Left renal pelvis (tissue), 4 donors: ENCODE results near the gene KLF9. TPM values are rescaled to one million over a fixed set of nuclear protein-coding genes. Genes with fewer than 3 reads are reported as not detected.
"Not testable (repeated sequence)": the region's sequence is repeated elsewhere in the genome, so short reads cannot be mapped to it uniquely, and the experiment has no call there.

Experiments
- DNase-seq, 4 donors: peaks; one replicate each; pipeline ENCODE4 v3.0.0-alpha.2; 2013; ENCODE audit warnings: low read depth in 4 of 4, low spot score in 3 of 4
- polyA plus RNA-seq, 4 donors: library from polyadenylated mRNA; unstranded; fragments of 120-200 nt; gene quantifications; one replicate each; pipeline ENCODE4 v1.2.1, GENCODE V29; 2013; ENCODE audit not compliant: insufficient read length in 4 of 4

The KLF9 gene
- polyA plus RNA-seq, 4 donors: 7.3 to 9.8 (median 8.3) TPM

DNA sequence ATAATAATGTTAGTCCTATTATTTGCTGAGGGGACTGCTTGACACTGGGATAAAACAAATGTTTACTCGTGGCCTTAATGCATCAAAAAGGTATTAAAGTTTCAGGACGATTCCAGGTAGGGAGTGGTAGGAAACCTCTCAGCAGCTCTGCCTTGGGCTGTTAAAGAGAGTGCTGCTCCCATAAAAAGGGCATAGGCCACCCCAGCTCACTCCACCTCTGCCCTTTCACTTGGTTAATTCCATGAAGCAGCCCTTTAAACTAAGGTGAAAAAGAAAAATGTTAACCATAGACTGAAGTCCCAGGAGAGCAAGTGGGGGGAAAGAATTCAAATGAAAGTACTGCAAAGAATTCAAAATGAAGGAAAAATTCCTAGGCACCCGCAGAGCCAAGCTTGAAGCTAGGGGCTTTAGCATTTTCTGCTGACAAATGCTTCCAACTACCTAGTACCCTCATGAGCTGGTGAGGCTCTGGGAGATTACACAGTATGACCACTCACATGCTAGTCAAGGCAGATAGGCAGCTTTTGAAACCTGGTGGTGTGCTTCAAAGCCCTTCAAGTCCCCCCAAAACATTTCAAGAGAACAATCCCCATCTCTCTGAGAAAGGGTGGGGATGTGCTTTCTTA is 8.5 kb downstream of the KLF9 start:
- no peak for DNase-seq

GRCh38 chr9:70404261-70404660 is 10.2 kb downstream of the KLF9 start:
- no peak for DNase-seq

DNA sequence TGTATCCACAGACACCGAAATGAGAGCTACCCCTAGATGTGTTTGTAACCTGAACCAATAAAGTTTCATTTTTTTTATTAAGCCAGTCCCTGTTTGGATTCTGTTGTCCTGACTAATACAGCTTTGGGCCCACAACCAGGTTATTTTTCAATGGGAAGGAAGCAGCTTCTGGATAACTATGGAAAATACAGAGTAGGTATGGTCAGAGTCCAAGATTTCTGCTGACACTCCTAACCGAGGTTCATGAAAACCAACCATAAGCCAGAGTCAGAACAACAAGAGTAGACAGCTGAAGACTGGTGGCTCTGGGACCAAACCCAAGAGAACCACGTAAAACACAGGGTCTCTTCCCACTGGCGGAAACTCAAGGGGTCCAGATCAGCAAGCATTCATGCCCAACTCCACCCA is 10.8 kb downstream of the KLF9 start:
- DNase-seq: no peak

DNA sequence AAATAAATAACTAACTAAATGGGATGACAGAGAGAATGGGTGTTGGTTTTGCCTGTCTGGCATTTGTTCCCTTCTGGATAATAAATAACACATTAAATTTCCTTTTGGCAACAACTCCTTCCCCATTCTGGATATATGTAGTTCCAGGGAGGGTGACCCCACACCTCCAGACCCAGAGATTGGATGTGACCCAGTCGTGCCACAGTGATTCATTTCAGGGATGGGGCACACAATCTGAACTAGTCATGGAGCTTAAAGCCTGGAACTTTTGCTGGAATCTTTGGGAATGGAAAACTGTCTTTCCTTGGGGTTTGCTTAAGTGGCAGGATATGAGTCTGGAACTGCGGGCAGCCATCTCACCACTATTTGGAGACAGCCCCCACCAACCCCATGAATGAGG is 11.3 kb downstream of the KLF9 start:
- DNase-seq: no peak

- no peak for DNase-seq
Observed at GRCh38 chr9:70402213-70402612, 12.2 kb downstream of the KLF9 start.

GRCh38 chr9:70401241-70401640 is 13.2 kb downstream of the KLF9 start:
- DNase-seq: not testable (repeated sequence)

DNA sequence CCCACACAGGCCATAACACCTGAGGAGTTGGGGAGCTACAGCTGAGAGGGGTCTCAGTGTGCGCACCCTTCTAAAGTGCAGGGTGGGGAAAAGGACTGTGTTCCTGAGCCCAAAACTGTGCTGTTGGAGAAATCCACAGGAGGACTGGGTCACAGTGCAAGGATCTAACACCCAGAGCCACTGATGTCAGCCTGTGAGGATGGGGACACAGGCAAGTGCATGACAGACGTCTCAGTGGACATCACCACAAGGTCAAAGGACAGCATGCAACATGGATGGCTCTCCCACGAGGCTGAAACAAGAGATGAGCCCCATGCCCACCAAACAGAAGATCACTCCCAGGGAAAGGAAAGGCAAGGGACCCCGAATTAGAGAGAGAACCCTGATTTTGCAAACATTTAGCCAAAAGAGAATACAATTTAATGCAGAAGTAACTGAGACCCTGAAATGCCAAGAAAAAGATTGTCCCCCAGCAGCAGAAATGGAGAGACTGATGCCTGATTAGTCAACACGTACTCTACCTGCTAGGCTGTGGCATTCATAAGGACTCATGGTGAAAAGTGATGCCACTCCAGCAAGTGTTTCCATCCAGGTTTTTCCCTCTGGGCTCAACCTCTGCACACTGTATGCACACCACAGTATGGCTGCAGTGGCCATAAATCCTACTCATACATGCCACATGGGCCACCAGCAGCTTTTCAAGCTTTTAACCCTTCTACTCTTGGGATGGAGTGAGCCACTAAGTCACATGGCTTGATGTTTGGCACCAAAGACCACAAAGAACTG is 14.2 kb downstream of the KLF9 start:
- DNase-seq: no peak

DNA sequence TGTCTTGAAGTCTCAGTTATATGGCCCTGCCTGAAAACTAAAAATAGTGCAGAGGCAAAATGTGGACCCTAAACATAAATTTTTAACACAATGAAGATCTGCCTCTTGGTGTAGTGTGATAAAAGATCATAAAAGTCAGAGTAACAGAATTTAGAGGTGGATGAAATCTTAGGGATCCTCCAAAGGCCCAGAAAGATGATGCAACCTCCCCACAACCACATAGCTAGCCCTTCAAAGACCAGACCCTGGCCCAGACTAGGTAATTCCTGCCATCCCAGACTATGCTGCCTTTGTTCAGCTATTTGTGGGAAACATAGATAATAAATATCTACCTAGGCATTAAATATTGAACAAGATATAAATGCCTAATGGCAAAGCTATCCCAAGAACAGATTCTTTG is 15.3 kb downstream of the KLF9 start:
- no peak for DNase-seq

- no peak for DNase-seq
Observed at GRCh38 chr9:70398145-70398556, 16.3 kb downstream of the KLF9 start.

DNA sequence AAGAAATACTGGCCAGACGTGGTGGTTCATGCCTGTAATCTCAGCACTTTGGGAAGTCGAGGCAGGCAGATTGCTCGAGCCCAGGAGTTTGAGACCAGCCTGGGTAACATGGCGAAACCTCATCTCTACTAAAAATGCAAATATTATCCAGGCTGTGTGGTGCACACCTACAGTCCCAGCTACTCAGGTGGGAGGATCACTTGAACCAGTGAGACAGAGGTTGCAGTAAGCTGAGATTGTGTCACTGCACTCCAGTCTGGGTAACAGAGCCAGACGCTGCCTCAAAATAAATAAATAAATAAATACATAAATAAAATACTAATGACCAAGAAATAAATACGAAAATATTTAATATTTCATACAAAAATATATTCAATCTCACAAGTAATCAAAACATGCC is 18.8 kb downstream of the KLF9 start:
- no peak for DNase-seq

DNA sequence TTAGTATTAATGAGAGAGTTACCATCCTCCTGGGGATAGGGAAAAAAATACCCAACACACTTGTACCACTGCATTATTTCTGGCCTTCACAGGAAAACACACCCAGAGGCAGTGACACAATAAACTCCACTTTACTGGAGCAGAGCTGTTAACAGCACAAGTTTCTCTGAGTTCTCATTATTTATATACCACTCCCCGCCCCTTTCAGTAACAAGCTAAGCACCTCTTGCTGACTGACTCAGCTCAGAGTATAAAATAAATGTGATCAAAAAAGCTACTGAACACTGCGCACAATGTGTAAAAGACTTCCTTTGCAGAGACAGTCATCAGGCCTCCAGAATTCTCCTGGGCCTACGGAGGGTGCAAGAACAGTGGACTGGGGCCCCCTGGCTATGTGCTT is 21.6 kb downstream of the KLF9 start:
- no peak for DNase-seq

- DNase-seq: no peak
Observed at GRCh38 chr9:70392189-70392588, 22.3 kb downstream of the KLF9 start.

DNA sequence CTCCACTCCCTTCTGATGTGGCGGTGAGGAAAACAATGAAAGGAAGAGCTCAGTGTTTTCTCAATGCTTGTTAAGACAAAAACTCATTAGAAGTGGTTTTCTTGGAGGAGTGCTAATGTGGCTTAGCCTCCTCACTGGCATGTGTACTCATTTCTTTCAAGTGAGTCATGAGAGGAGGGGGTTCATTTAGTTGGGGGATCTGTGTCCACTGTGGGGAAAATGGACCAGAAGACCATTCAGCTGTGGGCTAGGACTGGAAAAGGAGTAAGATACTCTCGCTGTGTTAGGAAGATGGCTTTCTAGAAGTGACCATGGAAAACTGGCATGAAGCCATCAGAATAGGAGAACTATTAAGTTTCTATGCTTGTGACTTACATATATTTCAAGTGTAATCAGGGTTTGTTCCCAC is 23.5 kb downstream of the KLF9 start:
- DNase-seq: no peak

DNA sequence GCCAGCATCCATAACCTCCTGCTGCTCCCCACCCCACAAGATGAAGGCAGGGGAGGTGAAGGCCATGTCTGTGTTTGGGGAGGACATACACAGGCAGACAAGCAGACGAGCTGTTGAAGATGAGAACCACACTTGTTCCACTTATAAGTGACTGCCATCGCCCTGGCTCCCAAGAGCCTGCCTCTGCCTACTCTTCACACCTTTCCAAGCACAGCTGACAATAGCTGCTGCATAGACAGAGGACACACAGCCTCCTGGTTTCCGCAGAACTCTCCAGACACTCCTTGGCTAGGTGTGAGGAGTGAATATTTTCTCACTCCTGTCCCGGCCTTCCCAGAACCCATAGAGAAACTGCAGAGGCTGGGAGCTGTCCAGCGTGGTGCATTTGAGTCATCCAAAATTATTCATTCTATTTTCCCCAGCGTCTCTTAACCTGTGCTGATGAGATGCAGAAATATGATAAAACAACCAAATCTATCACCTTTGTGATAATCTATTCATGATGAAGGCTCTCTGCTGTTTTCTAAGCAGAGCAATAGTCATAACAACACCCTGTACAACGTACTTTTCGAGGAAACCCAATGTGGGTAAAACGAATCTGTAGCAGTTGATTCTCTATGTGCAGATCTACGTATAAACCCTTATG is 24.7 kb downstream of the KLF9 start:
- no peak for DNase-seq

- DNase-seq: no peak
Observed at GRCh38 chr9:70389188-70389587, 25.3 kb downstream of the KLF9 start.

DNA sequence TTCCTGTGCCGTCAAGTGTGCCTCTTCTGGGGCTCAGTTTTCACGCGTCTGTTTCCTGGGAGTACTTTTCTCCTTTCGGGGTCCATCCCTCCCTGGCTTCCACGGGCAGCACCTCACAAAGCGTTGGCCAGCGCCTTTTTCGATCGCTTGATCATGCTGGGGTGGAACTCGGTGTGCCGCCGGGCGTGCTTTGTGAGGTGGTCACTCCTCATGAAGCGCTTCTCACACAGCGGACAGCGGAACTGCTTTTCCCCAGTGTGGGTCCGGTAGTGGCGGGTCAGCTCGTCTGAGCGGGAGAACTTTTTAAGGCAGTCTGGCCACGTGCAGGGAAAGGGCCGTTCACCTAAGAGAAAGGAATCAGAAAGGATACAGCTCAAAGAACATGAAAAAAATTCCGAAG is 26.8 kb downstream of the KLF9 start:
- no peak for DNase-seq

GRCh38 chr9:70385426-70385825 is 29.0 kb downstream of the KLF9 start:
- DNase-seq: no peak

- no peak for DNase-seq
Observed at GRCh38 chr9:70382709-70383605, 31.5 kb downstream of the KLF9 start.

- DNase-seq: no peak
Observed at GRCh38 chr9:70382046-70382708, 32.3 kb downstream of the KLF9 start.

DNA sequence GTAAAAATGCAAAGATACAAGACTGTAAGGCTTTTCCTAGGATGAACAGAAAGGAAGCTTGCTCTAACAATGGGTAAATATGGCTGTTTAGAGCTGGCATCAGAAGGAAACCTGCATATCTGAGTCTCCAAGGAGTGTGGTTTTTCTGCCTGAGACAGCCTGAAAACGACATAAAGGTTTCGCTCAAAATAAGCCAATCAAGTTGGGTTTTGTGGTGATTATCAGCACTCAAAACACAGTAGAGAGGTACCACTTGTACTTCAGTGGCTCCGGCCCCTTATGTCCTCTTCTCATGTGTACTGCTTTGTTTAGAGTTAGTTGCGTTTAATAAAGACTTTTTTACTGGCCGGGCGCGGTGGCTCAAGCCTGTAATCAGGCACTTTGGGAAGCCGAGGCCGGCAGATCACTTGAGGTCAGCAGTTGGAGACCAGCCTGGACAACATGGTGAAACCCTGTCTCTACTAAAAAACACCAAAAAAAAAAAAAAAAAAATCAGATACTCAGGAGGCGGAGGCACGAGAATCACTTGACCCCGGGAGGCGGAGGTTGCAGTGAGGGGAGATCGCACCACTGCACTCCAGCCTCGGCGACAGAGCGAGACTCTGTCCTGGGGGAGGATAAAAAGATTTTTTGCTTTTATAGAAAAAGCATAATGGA is 39.4 kb downstream of the KLF9 start:
- no peak for DNase-seq
